Left lobe of liver (tissue), 2 donors: ENCODE measurements around the gene C1orf21. TPM values are rescaled to one million over a fixed set of nuclear protein-coding genes. Genes with fewer than 3 reads are reported as not detected.

Experiments used
- ATAC-seq: fragments of 200-7000 bp; cut with Tn5 transposase; one replicate; pipeline ENCODE4 v1.9.1; 2020; ENCODE audit warnings: mild to moderate bottlenecking, moderate library complexity
- DNase-seq: peaks from one replicate; pipeline ENCODE4 v3.0.0-alpha.2; 2020; ENCODE audit warnings: low spot score
- total RNA-seq: library from RNA; stranded (reverse); gene quantifications from one replicate; pipeline ENCODE4 v1.2.1, GENCODE V29; 2021
- donor health status: DM: no; HTN: no; CAD: no; lungs with moderate emphysema.
- donor health status: DM: no; HTN: yes; CAD: no.

The C1orf21 gene
- total RNA-seq, 1 donor from 2014 or later = 19.6 TPM

GRCh38 chr1:184641894-184642293 is 255.1 kb downstream of the C1orf21 start:
- DNase-seq (peak; percentile 60), ATAC-seq (peak; percentile 83)

GRCh38 chr1:184643661-184644060 is 256.8 kb downstream of the C1orf21 start:
- DNase-seq (no peak), ATAC-seq (no peak)

- no peak for DNase-seq
- no peak for ATAC-seq
These were observed 257.9 kb downstream of the C1orf21 start for GRCh38 chr1:184644771-184645170.

- no peak for ATAC-seq
- no peak for DNase-seq
These were observed 259.4 kb downstream of the C1orf21 start for GRCh38 chr1:184646178-184646701.

- no peak for ATAC-seq
- DNase-seq = no peak
These were observed 260.0 kb downstream of the C1orf21 start for GRCh38 chr1:184646824-184647223.

GRCh38 chr1:184647471-184647870 is 260.6 kb downstream of the C1orf21 start:
- DNase-seq (no peak), ATAC-seq (no peak)

GRCh38 chr1:184648160-184648855 is 261.5 kb downstream of the C1orf21 start:
- ATAC-seq = no peak
- DNase-seq = no peak

- no peak for DNase-seq
- no peak for ATAC-seq
These were observed 262.0 kb downstream of the C1orf21 start for GRCh38 chr1:184648856-184649201.

- ATAC-seq = no peak
- DNase-seq = no peak
These were observed 262.6 kb downstream of the C1orf21 start for GRCh38 chr1:184649451-184649888.

GRCh38 chr1:184650177-184650866 is 263.5 kb downstream of the C1orf21 start:
- DNase-seq = no peak
- no peak for ATAC-seq

GRCh38 chr1:184655185-184655584 is 268.4 kb downstream of the C1orf21 start:
- ATAC-seq (no peak), DNase-seq (no peak)

GRCh38 chr1:184656221-184656620 is 269.4 kb downstream of the C1orf21 start:
- ATAC-seq (no peak), DNase-seq (no peak)

GRCh38 chr1:184658055-184658454 is 271.2 kb downstream of the C1orf21 start:
- ATAC-seq = no peak
- no peak for DNase-seq

GRCh38 chr1:184660462-184661191 is 273.8 kb downstream of the C1orf21 start:
- ATAC-seq (no peak), DNase-seq (no peak)

- ATAC-seq (no peak), DNase-seq (no peak)
These were observed 275.0 kb downstream of the C1orf21 start for GRCh38 chr1:184661801-184662200.

GRCh38 chr1:184664042-184664660 is 277.3 kb downstream of the C1orf21 start:
- DNase-seq = peak; percentile 78

GRCh38 chr1:184664661-184665060 is 277.8 kb downstream of the C1orf21 start:
- ATAC-seq (no peak), DNase-seq (no peak)

More at GRCh38 chr1:184664042-184664660, 277.3 kb downstream of the C1orf21 start:
- peak; percentile 98 for ATAC-seq

GRCh38 chr1:184665360-184665759 is 278.5 kb downstream of the C1orf21 start:
- ATAC-seq (no peak), DNase-seq (no peak)

GRCh38 chr1:184669391-184669790 is 282.6 kb downstream of the C1orf21 start:
- DNase-seq (no peak), ATAC-seq (no peak)

GRCh38 chr1:184672013-184672726 is 285.3 kb downstream of the C1orf21 start:
- DNase-seq (no peak), ATAC-seq (no peak)
